ENCODE results near the gene GP5.

GP5 gene

GRCh38 chr3:194399166-194399565, at the start of gene GP5:
GP5 (minus strand) TSS chr3:194399266; CDS start chr3:194398282, 984 bp downstream.
- DNase-seq (ENCODE audit: insufficient read length, low spot score) (no peak), FAIRE-seq (no peak)

DNA sequence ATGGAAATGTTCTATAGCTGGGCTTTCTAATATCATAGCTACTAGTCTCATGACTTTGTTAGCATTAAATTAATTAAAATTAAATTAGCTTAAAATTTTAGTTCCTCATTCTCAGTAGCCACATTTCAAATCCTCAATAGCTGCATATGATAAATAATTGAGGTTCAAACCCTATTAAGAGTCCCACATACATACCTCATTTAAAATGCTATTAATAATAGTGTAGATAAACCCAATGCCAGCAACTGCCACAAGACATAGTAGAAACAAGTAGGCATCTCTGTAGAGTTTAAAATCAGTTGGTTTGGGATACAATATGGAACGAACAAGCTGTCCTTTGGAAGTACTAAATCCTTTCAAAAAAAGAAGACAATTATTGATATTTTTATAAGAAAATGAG, 48.6 kb upstream of the GP5 start:
- DNase-seq (ENCODE audit: insufficient read length, low spot score): no peak
- FAIRE-seq: no peak

GRCh38 chr3:194447161-194447560, 48.1 kb upstream of the GP5 start:
- DNase-seq (ENCODE audit: insufficient read length, low spot score) (no peak), FAIRE-seq (no peak)

- DNase-seq (ENCODE audit: insufficient read length, low spot score) (no peak), FAIRE-seq (no peak)
These were observed 47.7 kb upstream of the GP5 start for GRCh38 chr3:194446754-194447153.

GRCh38 chr3:194446172-194446571, 47.1 kb upstream of the GP5 start:
- no peak for FAIRE-seq
- DNase-seq (ENCODE audit: insufficient read length, low spot score): no peak

DNA sequence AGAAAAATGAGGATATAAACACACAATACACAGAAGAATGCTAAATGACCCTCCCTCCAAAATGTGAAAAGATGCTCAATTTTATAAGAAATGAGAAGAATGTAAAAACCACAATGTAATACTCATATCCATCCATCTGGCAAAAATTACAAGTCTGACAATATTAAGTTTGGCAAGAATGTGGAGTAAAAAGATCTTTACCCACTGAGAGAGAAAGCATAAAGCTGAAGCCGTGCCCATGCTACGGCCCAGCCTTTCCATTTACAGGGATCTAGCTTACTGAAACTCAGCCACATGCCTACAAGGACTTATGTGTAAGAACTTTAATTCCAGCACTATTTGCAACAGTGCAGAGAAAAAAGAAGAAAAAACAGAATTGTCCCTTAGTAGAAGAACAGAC, 44.8 kb upstream of the GP5 start:
- no peak for DNase-seq (ENCODE audit: insufficient read length, low spot score)
- no peak for FAIRE-seq

GRCh38 chr3:194440756-194441155, 41.7 kb upstream of the GP5 start:
- FAIRE-seq (no peak), DNase-seq (ENCODE audit: insufficient read length, low spot score) (no peak)

DNA sequence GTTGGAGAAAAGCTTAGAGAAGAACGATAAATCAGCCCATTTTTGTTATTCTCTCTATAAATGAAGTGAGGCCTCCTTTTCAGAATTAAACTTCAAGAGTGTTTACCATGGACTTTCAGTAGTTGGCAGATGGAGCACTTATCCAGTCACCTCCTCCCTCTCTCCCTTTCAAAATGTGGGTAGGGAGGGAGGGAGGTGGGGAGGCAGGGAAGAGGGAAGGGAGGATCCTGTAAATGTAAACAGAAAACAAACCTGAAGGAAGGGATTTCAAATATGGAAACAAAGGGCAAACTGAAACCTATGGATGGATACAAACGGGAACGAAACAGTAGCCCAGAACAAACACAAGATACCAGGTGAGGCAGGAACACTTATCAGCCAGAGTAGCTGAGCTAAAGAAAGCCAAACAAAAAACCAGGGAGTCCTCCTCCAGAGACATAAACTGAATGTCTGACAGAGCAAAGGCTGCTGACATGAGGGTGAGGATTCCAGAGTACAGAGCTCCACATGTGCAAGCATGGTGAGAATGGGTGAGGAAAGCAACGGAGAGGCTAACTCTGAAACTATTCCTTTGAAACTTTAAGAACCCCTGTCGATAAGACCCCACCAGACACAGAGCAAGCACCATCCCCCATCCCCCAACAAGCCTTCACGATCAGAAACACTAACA, 41.0 kb upstream of the GP5 start:
- FAIRE-seq: no peak
- no peak for DNase-seq (ENCODE audit: insufficient read length, low spot score)

DNA sequence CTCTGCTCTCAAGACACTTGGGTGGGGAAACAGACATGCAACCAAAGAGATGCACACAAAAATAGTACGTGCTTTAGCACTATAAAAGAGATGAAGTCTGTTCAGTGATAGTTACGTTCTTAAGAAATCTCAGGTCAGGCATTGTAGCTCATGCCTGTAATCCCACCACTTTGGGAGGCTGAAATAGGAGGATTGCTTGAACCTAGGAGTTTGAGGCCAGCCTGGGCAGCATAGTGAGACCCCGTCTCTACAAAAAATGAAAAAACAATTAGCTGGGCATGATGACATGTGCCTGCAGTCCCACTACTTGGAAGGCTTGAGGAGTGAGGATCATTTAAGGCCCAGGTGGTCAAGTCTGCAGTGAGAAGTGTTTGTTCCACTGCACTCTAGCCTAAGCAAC, 35.4 kb upstream of the GP5 start:
- FAIRE-seq (no peak), DNase-seq (ENCODE audit: insufficient read length, low spot score) (no peak)

DNA sequence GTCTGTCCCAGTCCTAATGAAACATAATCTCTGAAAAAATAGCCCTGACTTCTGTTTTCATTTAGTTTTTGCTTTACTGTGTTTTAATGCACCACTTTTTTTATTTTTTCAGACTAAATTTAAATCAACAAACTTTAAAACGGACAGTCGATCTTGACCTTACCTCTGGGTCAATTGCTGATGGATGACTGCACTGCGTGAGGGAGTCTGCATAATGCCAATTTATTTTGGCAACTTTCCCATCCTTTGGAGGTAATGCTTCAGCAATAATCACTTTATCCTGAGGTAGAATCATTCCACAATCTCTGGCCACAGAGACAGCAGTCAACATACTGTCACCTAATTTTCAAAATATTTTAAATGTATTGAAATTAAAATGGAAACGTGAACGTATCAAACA, 32.5 kb upstream of the GP5 start:
- FAIRE-seq (no peak), DNase-seq (ENCODE audit: insufficient read length, low spot score) (no peak)

- FAIRE-seq (no peak), DNase-seq (ENCODE audit: insufficient read length, low spot score) (no peak)
These were observed 26.3 kb upstream of the GP5 start for GRCh38 chr3:194425399-194425798.

DNA sequence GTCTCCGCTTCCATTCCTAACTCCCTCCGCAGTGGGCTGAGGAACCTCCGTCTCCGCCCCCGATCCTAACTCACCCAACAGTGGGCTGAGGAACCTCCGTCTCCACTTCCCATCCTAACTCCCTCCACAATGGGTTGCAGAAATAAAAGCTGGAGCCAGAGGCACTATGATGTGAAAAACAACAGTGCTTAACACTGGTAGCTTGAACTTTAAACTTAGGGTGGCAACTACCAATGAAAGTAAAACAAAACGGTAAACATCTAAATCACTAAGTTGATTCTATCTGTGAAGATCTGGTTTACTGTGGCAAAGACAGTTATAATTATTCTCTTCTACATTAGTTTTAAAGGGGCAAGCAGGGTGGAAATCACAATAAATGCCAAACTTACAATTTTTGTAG, 25.9 kb upstream of the GP5 start:
- FAIRE-seq (no peak), DNase-seq (ENCODE audit: insufficient read length, low spot score) (no peak)

- FAIRE-seq: no peak
These were observed 25.3 kb upstream of the GP5 start for GRCh38 chr3:194424373-194424772.

GRCh38 chr3:194423317-194423716, 24.3 kb upstream of the GP5 start:
- no peak for FAIRE-seq
- no peak for DNase-seq (ENCODE audit: insufficient read length, low spot score)

More at GRCh38 chr3:194424373-194424772, 25.3 kb upstream of the GP5 start:
- DNase-seq (ENCODE audit: insufficient read length, low spot score): no peak

- FAIRE-seq (no peak), DNase-seq (ENCODE audit: insufficient read length, low spot score) (no peak)
These were observed 23.1 kb upstream of the GP5 start for GRCh38 chr3:194422188-194422587.

DNA sequence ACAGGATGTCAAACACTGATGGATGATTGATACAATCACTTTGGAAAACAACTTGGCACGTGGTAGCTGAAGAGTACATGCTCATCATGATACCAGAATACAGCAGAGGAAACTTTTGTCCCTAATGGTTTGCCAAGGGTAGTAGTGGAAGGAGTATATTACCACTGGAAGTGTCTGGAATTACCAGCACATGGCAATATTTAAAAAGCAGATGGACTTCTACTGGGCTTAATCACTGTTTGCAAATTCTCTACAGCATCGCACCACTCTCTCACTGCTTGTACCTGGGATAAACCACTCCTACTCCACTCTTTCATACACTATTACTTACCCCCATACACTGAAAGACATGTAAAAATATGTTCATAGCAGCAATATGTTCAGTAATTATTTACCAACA, 19.6 kb upstream of the GP5 start:
- no peak for FAIRE-seq

DNA sequence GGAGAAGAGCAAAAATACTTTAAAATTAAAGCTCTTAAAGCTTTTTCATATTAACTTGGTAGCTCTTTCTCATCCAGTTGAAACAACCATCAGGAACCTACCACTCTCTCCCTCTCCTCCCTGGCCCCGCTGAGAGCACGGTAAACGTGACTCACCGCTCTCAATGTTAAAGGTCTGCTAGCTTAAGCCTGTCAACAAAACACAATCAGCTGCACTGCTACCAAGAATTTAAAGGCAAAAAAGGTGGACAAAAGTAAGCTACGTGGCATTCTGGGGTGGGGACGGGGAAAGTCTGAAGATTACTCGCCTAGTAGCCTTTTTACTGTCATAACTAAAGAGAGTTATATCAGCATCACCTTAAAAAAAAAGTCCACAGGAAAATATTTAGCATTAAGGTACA, 8.4 kb upstream of the GP5 start:
- no peak for FAIRE-seq

More for the DNA sequence above, 19.6 kb upstream of the GP5 start:
- DNase-seq (ENCODE audit: insufficient read length, low spot score): no peak

GRCh38 chr3:194405766-194406165, 6.7 kb upstream of the GP5 start:
- DNase-seq (ENCODE audit: insufficient read length, low spot score) (no peak), FAIRE-seq (no peak)

More for the DNA sequence above, 8.4 kb upstream of the GP5 start:
- DNase-seq (ENCODE audit: insufficient read length, low spot score): no peak

DNA sequence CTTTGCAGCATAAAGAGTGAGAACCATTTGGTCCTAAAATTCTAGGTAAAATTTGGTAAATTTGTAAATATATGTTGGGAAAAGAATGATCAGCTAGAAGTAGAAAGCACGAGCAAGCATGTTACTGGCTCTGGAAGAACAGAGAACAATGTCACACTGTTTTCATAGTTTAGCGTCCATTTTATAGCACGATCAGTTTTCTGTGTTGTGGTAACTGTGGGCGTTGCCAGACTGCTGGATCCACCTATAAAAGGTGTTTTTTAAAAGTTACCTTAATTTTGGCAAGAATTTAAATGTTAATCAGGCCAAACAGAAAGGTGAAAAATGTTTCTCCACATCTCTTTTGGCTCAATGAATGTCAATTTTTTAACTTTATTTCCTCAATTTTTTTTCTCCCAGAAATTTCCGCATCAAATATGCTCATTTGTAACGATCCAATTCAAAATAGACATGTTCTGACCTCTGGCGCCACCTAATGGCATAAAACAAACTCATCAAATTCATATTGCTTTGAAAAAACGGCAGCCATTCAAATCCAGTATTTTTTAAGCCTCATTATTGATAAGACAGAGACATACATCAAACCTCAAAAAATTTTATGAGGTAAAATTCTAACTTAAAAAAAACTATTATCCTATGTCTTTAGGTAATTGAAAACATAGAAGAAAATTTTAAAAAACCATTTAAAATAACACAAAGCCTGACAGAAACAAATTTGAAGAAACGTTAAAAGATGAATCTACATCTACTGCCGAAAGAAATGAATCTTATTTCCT, 5.5 kb upstream of the GP5 start:
- DNase-seq (ENCODE audit: insufficient read length, low spot score) (no peak), FAIRE-seq (peak; percentile 4)

GRCh38 chr3:194401868-194402329, 2.8 kb upstream of the GP5 start:
- FAIRE-seq: no peak

DNA sequence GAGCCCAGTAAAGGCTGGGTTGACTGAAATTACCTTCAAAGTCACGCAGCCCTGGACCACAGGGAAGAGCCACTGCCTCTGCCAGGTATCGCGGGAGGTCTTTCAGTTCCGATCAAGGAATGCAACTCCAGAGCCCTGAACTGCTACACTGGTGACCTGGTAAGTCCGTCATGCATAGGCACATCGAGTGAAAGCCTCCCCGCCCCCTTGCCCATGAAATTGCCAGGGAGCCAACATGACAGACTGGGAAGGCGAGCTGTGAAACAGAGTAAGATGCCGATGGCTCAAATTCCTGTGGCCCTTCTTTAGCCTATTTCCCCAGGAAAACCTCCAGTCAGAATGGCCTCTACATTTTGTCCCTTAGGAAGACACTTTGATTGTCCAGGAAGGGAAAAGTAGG, 2.3 kb upstream of the GP5 start:
- FAIRE-seq (no peak), DNase-seq (ENCODE audit: insufficient read length, low spot score) (no peak)

More at GRCh38 chr3:194401868-194402329, 2.8 kb upstream of the GP5 start:
- no peak for DNase-seq (ENCODE audit: insufficient read length, low spot score)

DNA sequence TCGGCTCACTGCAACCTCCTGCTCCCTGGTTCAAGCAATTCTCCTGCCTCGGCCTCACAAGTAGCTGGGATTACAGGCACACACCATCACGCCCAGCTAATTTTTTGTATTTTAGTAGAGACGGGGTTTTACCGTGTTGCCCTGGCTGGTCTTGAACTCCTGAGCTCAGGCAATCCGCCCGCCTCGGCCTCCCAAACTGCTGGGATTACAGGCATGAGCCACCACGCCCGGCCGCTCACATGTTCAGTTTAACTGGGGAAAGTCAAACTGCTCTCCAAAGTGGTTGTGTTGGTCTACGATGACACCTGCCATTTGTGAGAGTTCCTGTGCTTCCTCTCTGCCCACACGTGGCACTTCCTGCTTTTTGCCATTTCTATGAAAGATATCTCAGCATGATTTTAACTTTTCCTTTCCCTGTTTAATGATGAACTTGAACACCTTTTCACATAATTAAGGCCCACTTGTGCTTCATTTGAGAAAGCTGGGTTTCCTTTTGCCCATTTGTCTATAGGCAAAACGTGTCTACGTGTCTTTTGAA, 877 bp upstream of the GP5 start:
- DNase-seq (ENCODE audit: insufficient read length, low spot score) (no peak), FAIRE-seq (no peak)
